Activated naive CD4-positive, alpha-beta T cell treated with anti-CD3 and anti-CD28 coated beads for 36 hours (primary cell): ENCODE data around the gene LMNA. TPM values are rescaled to one million over a fixed set of nuclear protein-coding genes. Genes with fewer than 3 reads are reported as not detected.

Experiments used
- CTCF ChIA-PET: fragments of 350-600 bp; sonication (Branson Sonifier 250); formaldehyde crosslinking; loops from one replicate; lab custom pipeline; 2021; ENCODE audit warnings: antibody characterized with exemption; lab: Charles Lee
- DNase-seq: peaks from one replicate; pipeline ENCODE4 v3.0.0-alpha.2; 2020
- H3K27ac Mint-ChIP-seq: one replicate; pipeline ENCODE4 v1.8.0; 2021; ENCODE audit warnings: mild to moderate bottlenecking, mixed read lengths
- H3K27me3 Mint-ChIP-seq: one replicate; pipeline ENCODE4 v1.8.0; 2021; ENCODE audit warnings: low read depth, mixed read lengths
- H3K36me3 Mint-ChIP-seq: one replicate; pipeline ENCODE4 v1.8.0; 2021; ENCODE audit warnings: low read depth, mixed read lengths
- H3K4me1 Mint-ChIP-seq: one replicate; pipeline ENCODE4 v1.8.0; 2021; ENCODE audit warnings: low read depth, mixed read lengths
- H3K4me3 Mint-ChIP-seq: one replicate; pipeline ENCODE4 v1.8.0; 2021; ENCODE audit warnings: mild to moderate bottlenecking, moderate library complexity, mixed read lengths
- H3K9me3 Mint-ChIP-seq: one replicate; pipeline ENCODE4 v1.8.0; 2021; ENCODE audit warnings: mixed read lengths
- intact Hi-C: fragments of 100-400 bp; cut with micrococcal nuclease; formaldehyde crosslinking; loops from one replicate; pipeline ENCODE4 v1.15.1; 2023
- total RNA-seq, 2 experiments: library from RNA; stranded (reverse); gene quantifications; one replicate each; pipeline ENCODE4 v1.2.3, GENCODE V29; 2021

Gene LMNA
- total RNA-seq, 2 experiments from 2014 or later: 62.1 to 62.6 TPM

- Mint-ChIP-seq H3K9me3 (no peaks in the 10 kb centered on the region), H3K27me3 (no peaks in the 10 kb centered on the region), H3K36me3 (no peaks in the 10 kb centered on the region), H3K27ac (no peak overlapping the region), H3K4me1 (no peaks in the 10 kb centered on the region), H3K4me3 (no peak overlapping the region)
- CTCF ChIA-PET: interaction anchor here (0.6 to 1.0 kb wide), 4 partner anchors 9 to 71 kb away, joined by 3 to 4 read pairs (median 3); no protein-coding TSS in a partner anchor
- intact Hi-C loops: no loop called here
- no peak for DNase-seq
Observed at GRCh38 chr1:156075162-156075561, 39.3 kb upstream of the LMNA start.

DNA sequence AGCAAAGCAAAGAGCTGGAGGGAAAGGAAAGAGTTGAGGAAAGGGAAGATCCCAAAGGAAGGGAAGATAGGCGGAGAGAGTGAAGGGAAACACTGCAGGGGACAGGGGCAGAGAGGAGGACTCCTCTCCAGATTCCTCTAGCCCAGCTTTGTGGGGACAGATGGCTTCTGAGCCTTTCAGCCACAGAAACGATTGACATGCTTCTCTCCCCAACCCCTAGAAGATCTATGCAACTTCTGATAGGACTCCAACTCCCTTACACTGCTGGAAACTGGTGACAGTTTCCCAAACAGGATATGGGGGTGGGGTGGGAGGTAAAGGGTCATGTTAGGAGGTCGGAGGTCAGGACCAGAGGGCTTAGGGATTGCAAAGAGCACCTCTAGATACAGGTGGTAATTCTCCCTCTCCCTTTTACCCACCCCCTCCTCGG, 38.7 kb upstream of the LMNA start:
- intact Hi-C loops: no loop called here
- CTCF ChIA-PET: interaction anchor here (0.6 to 0.7 kb wide), 2 partner anchors 10 to 70 kb away, joined by 3 read pairs; no protein-coding TSS in a partner anchor
- Mint-ChIP-seq H3K27me3 (no peaks in the 10 kb centered on the region), H3K36me3 (no peaks in the 10 kb centered on the region), H3K9me3 (no peaks in the 10 kb centered on the region), H3K27ac (no peak overlapping the region), H3K4me3 (no peak overlapping the region), H3K4me1 (no peaks in the 10 kb centered on the region)
- no peak for DNase-seq

GRCh38 chr1:156076609-156077429, 37.7 kb upstream of the LMNA start:
- peaks cover 5% of the 10 kb centered on the region for H3K27me3 Mint-ChIP-seq
- no peaks in the 10 kb centered on the region for H3K36me3 Mint-ChIP-seq
- intact Hi-C loops: no loop called here
- CTCF ChIA-PET: no interaction called here
- peak overlapping the region; percentile 27 for H3K4me3 Mint-ChIP-seq
- H3K27ac Mint-ChIP-seq: no peak overlapping the region
- no peaks in the 10 kb centered on the region for H3K9me3 Mint-ChIP-seq
- DNase-seq: no peak
- H3K4me1 Mint-ChIP-seq: no peaks in the 10 kb centered on the region

DNA sequence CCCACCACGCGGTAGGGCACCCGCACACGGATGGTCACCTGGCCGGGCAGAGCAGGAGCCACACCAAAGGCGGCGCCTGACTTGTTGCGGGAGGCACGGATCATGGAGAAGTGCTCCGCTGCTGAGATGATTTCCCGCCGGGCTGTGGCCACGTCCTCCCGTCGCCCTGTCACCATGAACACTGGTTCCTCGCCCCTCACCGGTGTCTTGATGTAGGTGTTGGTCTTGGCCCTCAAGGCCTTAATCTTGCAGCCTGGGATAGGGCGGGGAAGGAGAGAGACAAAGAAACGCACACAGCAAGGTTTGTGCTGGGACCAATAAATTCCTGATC, 37.1 kb upstream of the LMNA start:
- H3K27me3 Mint-ChIP-seq: peaks cover 5% of the 10 kb centered on the region

DNA sequence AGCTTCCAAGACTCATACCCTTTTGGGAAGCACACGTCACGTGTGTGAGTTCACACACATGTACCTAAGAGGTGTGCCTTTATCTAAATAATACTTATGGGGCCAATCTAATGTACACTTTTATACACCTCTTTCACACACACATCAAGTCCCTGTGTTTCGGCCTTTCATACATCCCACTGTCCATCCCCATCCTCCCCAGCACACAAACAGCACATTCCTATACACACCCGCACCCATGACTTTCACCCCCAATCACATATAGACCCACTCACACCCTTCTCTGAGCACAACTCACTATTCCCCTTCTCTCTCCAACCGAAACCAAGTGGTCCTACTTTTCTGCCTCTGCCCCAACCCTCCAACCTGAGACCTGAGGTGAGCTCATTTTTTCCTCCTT, 35.8 kb upstream of the LMNA start:
- no peak for DNase-seq
- no peaks in the 10 kb centered on the region for H3K36me3 Mint-ChIP-seq
- H3K9me3 Mint-ChIP-seq: no peaks in the 10 kb centered on the region
- CTCF ChIA-PET: interaction anchor here (1.0 to 2.2 kb wide), 3 partner anchors 12 to 18 kb away, joined by 3 to 19 read pairs (median 5); no protein-coding TSS in a partner anchor
- peaks cover 5% of the 10 kb centered on the region for H3K4me1 Mint-ChIP-seq
- peaks cover 12% of the 10 kb centered on the region for H3K27me3 Mint-ChIP-seq
- no peak overlapping the region for H3K27ac Mint-ChIP-seq
- intact Hi-C loops: no loop called here
- no peak overlapping the region for H3K4me3 Mint-ChIP-seq

More for the DNA sequence above, 37.1 kb upstream of the LMNA start:
- no peaks in the 10 kb centered on the region for H3K9me3 Mint-ChIP-seq
- DNase-seq: no peak
- H3K36me3 Mint-ChIP-seq: no peaks in the 10 kb centered on the region
- H3K4me1 Mint-ChIP-seq: no peaks in the 10 kb centered on the region
- CTCF ChIA-PET: no interaction called here
- H3K27ac Mint-ChIP-seq: no peak overlapping the region
- no peak overlapping the region for H3K4me3 Mint-ChIP-seq
- intact Hi-C loops: no loop called here

- Mint-ChIP-seq H3K27me3 (peaks cover 16% of the 10 kb centered on the region), H3K4me1 (peaks cover 5% of the 10 kb centered on the region), H3K27ac (no peak overlapping the region), H3K9me3 (no peaks in the 10 kb centered on the region), H3K4me3 (no peak overlapping the region), H3K36me3 (no peaks in the 10 kb centered on the region)
- intact Hi-C loops: no loop called here
- DNase-seq: no peak
- CTCF ChIA-PET: interaction anchor here (2.2 kb wide), 1 partner anchor 13 kb away, joined by 19 read pairs; no protein-coding TSS in a partner anchor
Observed at GRCh38 chr1:156079762-156080161, 34.7 kb upstream of the LMNA start.

- Mint-ChIP-seq H3K9me3 (no peaks in the 10 kb centered on the region), H3K27ac (no peak overlapping the region), H3K4me1 (peaks cover 5% of the 10 kb centered on the region), H3K27me3 (peaks cover 16% of the 10 kb centered on the region), H3K36me3 (no peaks in the 10 kb centered on the region), H3K4me3 (no peak overlapping the region)
- CTCF ChIA-PET: interaction anchor here (2.2 kb wide), 1 partner anchor 14 kb away, joined by 19 read pairs; no protein-coding TSS in a partner anchor
- no peak for DNase-seq
- intact Hi-C loops: no loop called here
Observed at GRCh38 chr1:156080241-156080862, 34.2 kb upstream of the LMNA start.

DNA sequence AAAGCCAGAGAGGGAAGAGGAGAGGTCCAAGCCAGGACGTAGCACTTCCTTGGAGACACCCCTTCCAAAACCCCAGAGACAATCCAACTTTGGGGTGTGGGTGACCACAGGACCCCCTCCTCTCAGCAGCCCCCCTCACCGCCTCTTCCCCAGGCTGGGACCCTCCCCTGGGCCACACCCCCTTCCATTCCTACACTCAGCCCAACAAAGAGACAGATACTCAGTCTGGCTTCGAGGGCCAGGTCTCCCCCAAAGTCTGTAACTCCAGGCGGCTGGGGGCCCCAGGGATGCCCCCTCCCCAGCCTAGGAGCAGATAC, 33.7 kb upstream of the LMNA start:
- intact Hi-C loops: no loop called here
- DNase-seq: no peak
- H3K4me3 Mint-ChIP-seq: peak overlapping the region; percentile 45
- CTCF ChIA-PET: no interaction called here
- H3K27me3 Mint-ChIP-seq: peaks cover 16% of the 10 kb centered on the region
- no peaks in the 10 kb centered on the region for H3K36me3 Mint-ChIP-seq
- no peaks in the 10 kb centered on the region for H3K9me3 Mint-ChIP-seq
- peaks cover 5% of the 10 kb centered on the region for H3K4me1 Mint-ChIP-seq
- H3K27ac Mint-ChIP-seq: no peak overlapping the region

DNA sequence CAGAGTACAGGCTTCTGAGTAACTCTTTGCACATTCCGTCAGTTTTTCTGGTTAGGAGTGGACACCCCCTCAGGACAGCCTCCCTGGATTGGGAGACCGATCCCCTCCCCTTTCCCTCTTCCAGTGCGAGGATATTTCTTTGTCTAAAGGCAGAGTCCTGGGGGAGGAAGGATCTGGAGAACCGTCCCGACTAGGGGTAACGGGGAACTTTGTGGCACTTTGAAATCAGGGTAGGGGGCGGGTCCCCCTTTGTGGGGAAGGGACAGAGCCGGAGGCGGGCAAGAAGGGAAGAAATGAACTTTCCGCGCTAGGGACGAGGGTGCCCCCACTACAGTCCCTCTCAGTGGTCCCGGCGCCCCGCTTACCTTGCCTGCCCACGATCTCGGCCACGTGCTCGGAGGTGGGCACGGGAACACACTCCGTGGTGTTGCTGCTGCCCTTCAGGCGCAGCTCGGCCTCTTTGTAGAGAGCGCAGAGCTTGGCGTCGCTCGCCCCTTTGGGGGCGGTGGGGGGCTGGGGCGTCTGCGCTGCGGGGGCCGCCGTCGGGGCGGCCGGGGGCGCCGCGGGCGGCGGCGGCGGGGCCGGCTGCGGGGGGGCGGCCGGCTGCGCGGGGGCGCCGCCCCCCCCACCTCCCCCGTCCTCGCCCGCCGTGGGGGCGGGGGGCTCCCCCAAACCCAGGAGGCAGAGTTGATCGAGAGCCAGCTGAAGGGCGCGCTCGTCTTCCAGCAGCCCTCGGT, 33.2 kb upstream of the LMNA start:
- Mint-ChIP-seq H3K27me3 (peaks cover 20% of the 10 kb centered on the region), H3K4me1 (peaks cover 5% of the 10 kb centered on the region), H3K36me3 (no peaks in the 10 kb centered on the region), H3K4me3 (peak overlapping the region; percentile 75), H3K9me3 (no peaks in the 10 kb centered on the region), H3K27ac (no peak overlapping the region)
- DNase-seq: no peak
- intact Hi-C loops: no loop called here
- CTCF ChIA-PET: interaction anchor here (2.5 kb wide), 1 partner anchor 16 kb away, joined by 6 read pairs; no protein-coding TSS in a partner anchor

- peaks cover 5% of the 10 kb centered on the region for H3K4me1 Mint-ChIP-seq
- H3K27ac Mint-ChIP-seq: no peak overlapping the region
- no peaks in the 10 kb centered on the region for H3K36me3 Mint-ChIP-seq
- CTCF ChIA-PET: interaction anchor here (1.2 to 3.5 kb wide), 4 partner anchors 9 to 46 kb away, joined by 3 to 28 read pairs (median 8); no protein-coding TSS in a partner anchor
- H3K4me3 Mint-ChIP-seq: peak overlapping the region; percentile 75
- intact Hi-C loops: loop anchor here (1.0 kb wide), 1 partner anchor 28 kb away; the partner anchor contains the start of gene LAMTOR2
- no peaks in the 10 kb centered on the region for H3K9me3 Mint-ChIP-seq
- H3K27me3 Mint-ChIP-seq: peaks cover 22% of the 10 kb centered on the region
- no peak for DNase-seq
Observed at GRCh38 chr1:156081917-156082308, 32.6 kb upstream of the LMNA start.

DNA sequence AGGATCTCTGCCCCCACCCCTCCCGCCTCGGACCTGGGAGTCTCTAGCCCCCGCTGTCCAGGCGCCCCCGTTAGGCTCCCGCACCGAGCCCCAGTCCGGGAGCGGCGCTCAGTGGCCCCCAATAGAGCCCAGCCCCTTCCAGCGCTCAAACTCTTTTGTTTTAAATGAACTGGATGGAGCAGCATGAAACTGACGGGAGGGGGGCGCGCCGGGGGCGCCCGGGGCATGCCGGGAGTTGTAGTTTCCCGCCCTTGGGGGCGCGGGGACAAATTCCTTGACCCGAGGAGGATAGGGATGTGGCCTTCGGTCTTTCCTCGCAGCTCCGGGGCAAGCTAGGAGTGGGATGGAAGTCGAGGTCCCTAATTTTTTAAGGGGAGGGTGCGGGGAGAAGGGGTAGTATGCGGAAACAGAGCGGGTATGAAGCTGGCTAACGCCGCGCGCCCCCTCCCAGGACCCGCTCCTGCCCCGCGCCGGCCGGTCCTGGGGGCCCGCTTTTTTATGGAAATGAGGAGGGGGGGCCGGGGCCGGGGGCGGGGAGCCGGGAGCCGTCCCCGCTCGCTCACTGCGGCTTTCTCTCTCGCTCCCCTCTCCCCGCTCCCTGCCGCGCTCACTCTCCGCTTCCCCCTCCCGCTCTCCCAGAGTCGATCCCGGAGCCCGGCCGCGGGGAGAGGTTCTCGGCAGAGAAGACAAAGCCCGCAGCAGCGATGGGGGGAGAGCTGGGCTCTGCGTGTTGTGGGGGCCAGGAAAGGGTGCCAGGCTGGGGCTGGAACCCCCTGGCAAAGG, 32.0 kb upstream of the LMNA start, which contains the start of gene MEX3A:
MEX3A (minus strand) TSS at position 157 of the 783 bp plus-strand sequence. CDS start 467 bp downstream, outside the sequence.
- Mint-ChIP-seq H3K9me3 (no peaks in the 10 kb centered on the region), H3K27me3 (peaks cover 26% of the 10 kb centered on the region), H3K36me3 (no peaks in the 10 kb centered on the region), H3K4me1 (peaks cover 5% of the 10 kb centered on the region), H3K27ac (no peak within 1 kb of the TSS), H3K4me3 (peak within 1 kb of the TSS; percentile 75)
- peak; percentile 61 for DNase-seq
- CTCF ChIA-PET: interaction anchor here (1.0 to 3.5 kb wide), 5 partner anchors 9 to 223 kb away, joined by 3 to 28 read pairs (median 6); no protein-coding TSS in a partner anchor
- intact Hi-C loops: loop anchor here (1.0 kb wide), 1 partner anchor 28 kb away; the partner anchor contains the start of gene LAMTOR2
